22Rv1 (cell line): ENCODE results near the gene ZIK1.

Experiments used
- CTCF ChIP-seq: fragments of 450-650 bp; IDR thresholded peaks from 2 replicates; pipeline ENCODE4 v1.5.1; 2017; ENCODE audit warnings: mild to moderate bottlenecking
- ZFX ChIP-seq: fragments of 450-650 bp; IDR thresholded peaks from 2 replicates; pipeline ENCODE4 v1.6.1; 2017; ENCODE audit warnings: antibody characterized with exemption, borderline replicate concordance

- no peak for TF ChIP-seq CTCF
- no peak for TF ChIP-seq ZFX
Observed at GRCh38 chr19:57587529-57587928, 3.6 kb downstream of the ZIK1 start.
